Right atrium auricular region (tissue), 2 donors: ENCODE data around the gene TPGS2. TPM values are rescaled to one million over a fixed set of nuclear protein-coding genes. Genes with fewer than 3 reads are reported as not detected.
A peak's percentile ranks its signal among the peaks of the same experiment; 100 is the strongest.

ENCODE experiments used
- DNase-seq: peaks from one replicate; pipeline ENCODE4 v3.0.0-alpha.2; 2019; ENCODE audit warnings: low spot score
- H3K27ac ChIP-seq, 2 donors: fragments of 200-600 bp; sonication (generic); 1 replicate in 1 of 2; 2 replicates in 1 of 2; pipeline ENCODE4 v1.5.1; 2016 to 2019
- H3K27me3 ChIP-seq, 2 donors: fragments of 200-600 bp; sonication (generic); one replicate each; pipeline versions ENCODE4 v1.5.1 to v1.6.0; 2017 to 2019
- H3K36me3 ChIP-seq: fragments of 200-600 bp; sonication (generic); one replicate; pipeline ENCODE4 v1.5.1; 2016
- H3K4me1 ChIP-seq, 2 donors: fragments of 200-600 bp; sonication (generic); one replicate each; pipeline versions ENCODE4 v1.5.1 to v1.6.0; 2017 to 2019
- H3K4me3 ChIP-seq, 2 donors: fragments of 200-600 bp; sonication (generic); 1 replicate in 1 of 2; 2 replicates in 1 of 2; pipeline ENCODE4 v1.5.1; 2017 to 2019; ENCODE audit warnings: mild to moderate bottlenecking in 1 of 2, moderate library complexity in 1 of 2
- H3K9me3 ChIP-seq, 2 donors: fragments of 200-600 bp; sonication (generic); one replicate each; pipeline ENCODE4 v1.5.1; 2019
- total RNA-seq, 2 donors: library from RNA; depleted of rRNA; stranded (reverse); fragments of >200 nt; gene quantifications; one replicate each; pipeline ENCODE4 v1.1.0, GENCODE V29; 2016
- TF ChIP-seq, protein P1 (sequence below), 2 donors: fragments of 200-600 bp; sonication (generic); IDR thresholded peaks; one replicate each; pipeline ENCODE4 v1.5.1; 2019; ENCODE audit warnings: antibody characterized with exemption in 2 of 2

The TPGS2 gene
- total RNA-seq, 2 donors from 2014 or later = 93.1 to 102 TPM

DNA sequence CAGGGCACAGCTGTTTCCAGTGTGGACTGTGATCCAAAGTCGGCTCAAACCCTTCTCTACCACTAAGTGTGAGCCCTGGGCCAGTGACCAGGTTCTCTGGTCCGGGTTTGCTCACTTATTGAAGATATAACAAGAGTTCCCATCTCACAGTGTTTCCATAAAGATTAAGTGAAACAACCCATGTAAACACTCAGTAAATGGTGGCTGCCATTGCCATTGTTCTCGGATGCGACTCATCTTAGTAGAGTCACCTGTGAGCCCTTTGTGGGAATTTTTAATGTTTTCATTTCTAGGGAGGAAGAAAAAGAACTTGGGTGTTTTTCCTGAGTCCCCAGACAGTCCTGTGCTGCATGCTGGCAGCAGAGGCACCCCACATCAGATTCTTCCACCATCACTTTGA lies 53.4 kb downstream of the TPGS2 start:
- Histone ChIP-seq H3K9me3 (no peaks in the 10 kb centered on the region), H3K27me3 (no peaks in the 10 kb centered on the region), H3K27ac (peak overlapping the region; percentile 49 to 60), H3K4me1 (peaks cover 0 to 21% of the 10 kb centered on the region in 2 donors), H3K36me3 (peaks cover 9% of the 10 kb centered on the region), H3K4me3 (no peak overlapping the region)
- DNase-seq = no peak
- TF ChIP-seq, protein P1, sequence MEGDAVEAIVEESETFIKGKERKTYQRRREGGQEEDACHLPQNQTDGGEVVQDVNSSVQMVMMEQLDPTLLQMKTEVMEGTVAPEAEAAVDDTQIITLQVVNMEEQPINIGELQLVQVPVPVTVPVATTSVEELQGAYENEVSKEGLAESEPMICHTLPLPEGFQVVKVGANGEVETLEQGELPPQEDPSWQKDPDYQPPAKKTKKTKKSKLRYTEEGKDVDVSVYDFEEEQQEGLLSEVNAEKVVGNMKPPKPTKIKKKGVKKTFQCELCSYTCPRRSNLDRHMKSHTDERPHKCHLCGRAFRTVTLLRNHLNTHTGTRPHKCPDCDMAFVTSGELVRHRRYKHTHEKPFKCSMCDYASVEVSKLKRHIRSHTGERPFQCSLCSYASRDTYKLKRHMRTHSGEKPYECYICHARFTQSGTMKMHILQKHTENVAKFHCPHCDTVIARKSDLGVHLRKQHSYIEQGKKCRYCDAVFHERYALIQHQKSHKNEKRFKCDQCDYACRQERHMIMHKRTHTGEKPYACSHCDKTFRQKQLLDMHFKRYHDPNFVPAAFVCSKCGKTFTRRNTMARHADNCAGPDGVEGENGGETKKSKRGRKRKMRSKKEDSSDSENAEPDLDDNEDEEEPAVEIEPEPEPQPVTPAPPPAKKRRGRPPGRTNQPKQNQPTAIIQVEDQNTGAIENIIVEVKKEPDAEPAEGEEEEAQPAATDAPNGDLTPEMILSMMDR (IDR thresholded peaks at IDR 0.05) = no peak

DNA sequence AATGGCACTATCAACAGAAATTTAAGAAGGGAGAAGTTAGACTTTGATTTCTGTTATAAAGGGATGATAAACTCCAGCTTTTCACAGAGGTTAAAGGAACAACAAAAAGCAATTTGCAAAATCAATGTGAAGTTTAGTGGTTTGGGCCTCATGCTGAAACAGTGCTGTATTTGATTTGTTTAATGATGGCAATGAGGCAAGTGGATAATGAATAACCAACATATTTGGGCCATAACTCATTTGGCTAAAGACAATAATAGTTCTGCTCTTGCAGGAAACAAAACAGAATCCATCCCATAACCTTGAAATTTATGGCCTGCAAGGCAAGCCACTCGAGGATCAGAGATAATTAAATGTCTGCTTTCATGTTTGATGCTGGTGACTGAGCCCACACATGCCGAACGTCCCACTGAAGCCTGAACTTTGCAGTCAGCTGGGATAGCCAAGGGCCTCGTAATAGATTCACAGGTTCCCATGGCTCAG lies 56.5 kb downstream of the TPGS2 start:
- no peak for DNase-seq
- Histone ChIP-seq H3K4me1 (peaks cover 0 to 17% of the 10 kb centered on the region in 2 donors), H3K4me3 (no peak overlapping the region), H3K27ac (no peak overlapping the region), H3K9me3 (no peaks in the 10 kb centered on the region), H3K27me3 (no peaks in the 10 kb centered on the region), H3K36me3 (no peaks in the 10 kb centered on the region)
- TF ChIP-seq, protein P1 (IDR thresholded peaks at IDR 0.05) = no peak

DNA sequence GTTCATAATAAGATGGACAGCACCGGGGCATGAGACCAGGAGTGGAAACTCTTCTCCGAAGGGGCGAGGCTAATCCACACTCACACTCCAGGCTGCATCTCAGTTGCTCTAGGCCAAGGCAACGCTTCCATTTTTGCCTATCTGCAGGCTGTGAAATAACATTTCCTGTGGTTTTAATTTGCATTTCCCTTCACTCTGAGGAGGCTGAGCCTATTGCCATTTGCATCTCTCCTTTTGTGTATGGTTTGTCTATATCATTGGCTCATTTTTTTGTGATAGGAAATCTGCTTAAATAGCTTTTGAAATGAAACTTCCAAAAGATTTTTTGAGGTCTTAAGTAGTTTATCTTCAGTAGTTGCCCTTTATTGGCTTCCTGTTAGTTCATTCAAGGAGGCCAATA lies 57.6 kb downstream of the TPGS2 start:
- Histone ChIP-seq H3K27me3 (no peaks in the 10 kb centered on the region), H3K9me3 (no peaks in the 10 kb centered on the region), H3K4me1 (peaks cover 0 to 9% of the 10 kb centered on the region in 2 donors), H3K4me3 (no peak overlapping the region), H3K36me3 (no peaks in the 10 kb centered on the region), H3K27ac (no peak overlapping the region)
- TF ChIP-seq, protein P1 (IDR thresholded peaks at IDR 0.05) = no peak
- DNase-seq = no peak

- DNase-seq = no peak
- no peaks in the 10 kb centered on the region for H3K9me3 ChIP-seq
- TF ChIP-seq, protein P1 (IDR thresholded peaks at IDR 0.05) = no peak
- no peak overlapping the region for H3K4me3 ChIP-seq
- no peaks in the 10 kb centered on the region for H3K36me3 ChIP-seq
- H3K27me3 ChIP-seq = no peaks in the 10 kb centered on the region
- no peak overlapping the region for H3K27ac ChIP-seq
- H3K4me1 ChIP-seq = peaks cover 0 to 6% of the 10 kb centered on the region in 2 donors
Measured at GRCh38 chr18:36770315-36770946, 58.4 kb downstream of the TPGS2 start.

- H3K36me3 ChIP-seq = no peaks in the 10 kb centered on the region
- DNase-seq = no peak
- no peak overlapping the region for H3K27ac ChIP-seq
- H3K27me3 ChIP-seq = no peaks in the 10 kb centered on the region
- H3K4me3 ChIP-seq = no peak overlapping the region
- TF ChIP-seq, protein P1 (IDR thresholded peaks at IDR 0.05) = peak in 1 of 2 donors; percentile 61
- H3K9me3 ChIP-seq = no peaks in the 10 kb centered on the region
- H3K4me1 ChIP-seq = peaks cover 0 to 6% of the 10 kb centered on the region in 2 donors
Measured at GRCh38 chr18:36769611-36770314, 59.0 kb downstream of the TPGS2 start.
